ENCODE measurements around the gene TMEM117.
"Not testable (repeated sequence)": the region's sequence is repeated elsewhere in the genome, so short reads cannot be mapped to it uniquely, and the experiment has no call there.

Gene TMEM117

GRCh38 chr12:44223736-44224135 is 387.9 kb downstream of the TMEM117 start:
- no peak for DNase-seq (ENCODE audit: low spot score)

GRCh38 chr12:44224399-44225148 is 388.7 kb downstream of the TMEM117 start:
- no peak for DNase-seq (ENCODE audit: low spot score)

GRCh38 chr12:44225149-44225510 is 389.2 kb downstream of the TMEM117 start:
- DNase-seq (ENCODE audit: low spot score), result no peak

- no peak for DNase-seq (ENCODE audit: low spot score)
Measured at GRCh38 chr12:44227616-44228015, 391.7 kb downstream of the TMEM117 start.

- DNase-seq (ENCODE audit: low spot score), result no peak
Measured at GRCh38 chr12:44229846-44230245, 394.0 kb downstream of the TMEM117 start.

- DNase-seq (ENCODE audit: low spot score), result no peak
Measured at GRCh38 chr12:44235674-44236073, 399.8 kb downstream of the TMEM117 start.

- DNase-seq (ENCODE audit: low spot score), result no peak
Measured at GRCh38 chr12:44240186-44240585, 404.3 kb downstream of the TMEM117 start.

GRCh38 chr12:44245932-44246331 is 410.1 kb downstream of the TMEM117 start:
- no peak for DNase-seq (ENCODE audit: low spot score)

GRCh38 chr12:44246482-44247105 is 410.7 kb downstream of the TMEM117 start:
- no peak for DNase-seq (ENCODE audit: low spot score)

GRCh38 chr12:44247588-44247987 is 411.7 kb downstream of the TMEM117 start:
- DNase-seq (ENCODE audit: low spot score), result peak; percentile 10

- DNase-seq (ENCODE audit: low spot score), result no peak
Measured at GRCh38 chr12:44248436-44248835, 412.6 kb downstream of the TMEM117 start.

- not testable (repeated sequence) for DNase-seq (ENCODE audit: low spot score)
Measured at GRCh38 chr12:44250440-44250839, 414.6 kb downstream of the TMEM117 start.

- DNase-seq (ENCODE audit: low spot score), result no peak
Measured at GRCh38 chr12:44253338-44253856, 417.5 kb downstream of the TMEM117 start.

GRCh38 chr12:44258246-44258645 is 422.4 kb downstream of the TMEM117 start:
- DNase-seq (ENCODE audit: low spot score), result no peak

- no peak for DNase-seq (ENCODE audit: low spot score)
Measured at GRCh38 chr12:44259890-44260289, 424.0 kb downstream of the TMEM117 start.

- no peak for DNase-seq (ENCODE audit: low spot score)
Measured at GRCh38 chr12:44260581-44260980, 424.7 kb downstream of the TMEM117 start.

GRCh38 chr12:44285321-44285960 is 449.6 kb downstream of the TMEM117 start:
- DNase-seq (ENCODE audit: low spot score), result no peak

GRCh38 chr12:44286336-44286735 is 450.5 kb downstream of the TMEM117 start:
- DNase-seq (ENCODE audit: low spot score), result no peak

GRCh38 chr12:44286821-44287505 is 451.1 kb downstream of the TMEM117 start:
- DNase-seq (ENCODE audit: low spot score), result no peak

- no peak for DNase-seq (ENCODE audit: low spot score)
Measured at GRCh38 chr12:44287545-44287944, 451.7 kb downstream of the TMEM117 start.

- no peak for DNase-seq (ENCODE audit: low spot score)
Measured at GRCh38 chr12:44294649-44295048, 458.8 kb downstream of the TMEM117 start.

GRCh38 chr12:44295958-44296623 is 460.2 kb downstream of the TMEM117 start:
- no peak for DNase-seq (ENCODE audit: low spot score)

Data from HuH-7 (cell line).